H9 (cell line): ENCODE measurements around the gene TSPAN9. TPM values are rescaled to one million over a fixed set of nuclear protein-coding genes. Genes with fewer than 3 reads are reported as not detected.
A peak's percentile ranks its signal among the peaks of the same experiment; 100 is the strongest.

Experiments
- DNase-seq: peaks from one replicate; pipeline ENCODE4 v3.0.0-alpha.2; 2017
- H2AFZ ChIP-seq: one replicate; pipeline ENCODE4 v1.6.1; 2013; ENCODE audit warnings: mild to moderate bottlenecking, low read length, control low read depth, moderate library complexity
- H2AK5ac ChIP-seq: 2 replicates; pipeline ENCODE4 v1.6.1; 2013; ENCODE audit warnings: low read length, control low read depth, mixed read lengths; ENCODE audit not compliant: insufficient read length
- H2BK120ac ChIP-seq: one replicate; pipeline ENCODE4 v1.6.1; 2013; ENCODE audit warnings: low read depth, mild to moderate bottlenecking, low read length, control low read depth, inconsistent platforms; ENCODE audit not compliant: poor library complexity, severe bottlenecking
- H2BK12ac ChIP-seq: 2 replicates; pipeline ENCODE4 v1.6.1; 2013; ENCODE audit warnings: low read length, control low read depth, mixed read lengths, low read depth; ENCODE audit not compliant: insufficient read length
- H2BK15ac ChIP-seq: 2 replicates; pipeline ENCODE4 v1.6.1; 2013; ENCODE audit warnings: low read depth, low read length, control low read depth
- H2BK20ac ChIP-seq: one replicate; pipeline ENCODE4 v1.6.1; 2013; ENCODE audit warnings: low read depth, mild to moderate bottlenecking, low read length, control low read depth, inconsistent platforms; ENCODE audit not compliant: poor library complexity, severe bottlenecking
- H2BK5ac ChIP-seq: 2 replicates; pipeline ENCODE4 v1.6.1; 2013; ENCODE audit warnings: low read length, control low read depth, mixed read lengths; ENCODE audit not compliant: insufficient read length
- H3K14ac ChIP-seq: 2 replicates; pipeline ENCODE4 v1.6.1; 2013; ENCODE audit warnings: low read length, control low read depth; ENCODE audit not compliant: insufficient read depth
- H3K18ac ChIP-seq: 2 replicates; pipeline ENCODE4 v1.6.1; 2013; ENCODE audit warnings: low read depth, mild to moderate bottlenecking, mixed read lengths, low read length, control low read depth; ENCODE audit not compliant: insufficient read length
- H3K23ac ChIP-seq: 2 replicates; pipeline ENCODE4 v1.6.1; 2013; ENCODE audit warnings: low read length, control low read depth, mixed read lengths, low read depth; ENCODE audit not compliant: insufficient read length
- H3K23me2 ChIP-seq: 2 replicates; pipeline ENCODE4 v1.6.1; 2013; ENCODE audit warnings: low read depth, mild to moderate bottlenecking, mixed read lengths, low read length, control low read depth; ENCODE audit not compliant: insufficient read length, poor library complexity, severe bottlenecking
- H3K27ac ChIP-seq: 2 replicates; pipeline ENCODE4 v1.5.1; 2013; ENCODE audit warnings: low read length, control low read depth, mixed read lengths, low read depth; ENCODE audit not compliant: insufficient read length
- H3K27me3 ChIP-seq: 2 replicates; pipeline ENCODE4 v1.6.1; 2013; ENCODE audit warnings: low read length, control low read depth, inconsistent platforms; ENCODE audit not compliant: insufficient read depth
- H3K4ac ChIP-seq: 2 replicates; pipeline ENCODE4 v1.6.1; 2013; ENCODE audit warnings: low read depth, mild to moderate bottlenecking, control low read depth, inconsistent platforms, low read length, moderate library complexity
- H3K4me1 ChIP-seq: 2 replicates; pipeline ENCODE4 v1.6.1; 2013; ENCODE audit warnings: low read length, control low read depth, inconsistent platforms; ENCODE audit not compliant: insufficient read depth
- H3K4me2 ChIP-seq: 2 replicates; pipeline ENCODE4 v1.6.1; 2013; ENCODE audit warnings: low read length, control low read depth, mixed read lengths; ENCODE audit not compliant: insufficient read length, insufficient read depth
- H3K56ac ChIP-seq: 2 replicates; pipeline ENCODE4 v1.6.1; 2013; ENCODE audit warnings: low read depth, mild to moderate bottlenecking, mixed read lengths, low read length, control low read depth; ENCODE audit not compliant: insufficient read length
- H3K79me1 ChIP-seq: 2 replicates; pipeline ENCODE4 v1.6.1; 2013; ENCODE audit warnings: low read depth, mild to moderate bottlenecking, moderate library complexity, low read length, control low read depth, inconsistent platforms; ENCODE audit not compliant: insufficient read depth, poor library complexity, severe bottlenecking
- H3K79me2 ChIP-seq: 2 replicates; pipeline ENCODE4 v1.6.1; 2013; ENCODE audit warnings: low read length, control low read depth, inconsistent platforms; ENCODE audit not compliant: insufficient read depth
- H3K9ac ChIP-seq: 2 replicates; pipeline ENCODE4 v1.6.1; 2013; ENCODE audit warnings: low read length, control low read depth, mixed read lengths; ENCODE audit not compliant: insufficient read length; ENCODE audit errors: extremely low read depth
- H3K9me3 ChIP-seq: one replicate; pipeline ENCODE4 v1.6.1; 2013; ENCODE audit warnings: low read depth, low read length, inconsistent platforms; ENCODE audit not compliant: control insufficient read depth
- H3T11ph ChIP-seq: one replicate; pipeline ENCODE4 v1.6.1; 2013; ENCODE audit warnings: mild to moderate bottlenecking, low read length, control low read depth, inconsistent platforms
- H4K20me1 ChIP-seq: one replicate; pipeline ENCODE4 v1.6.1; 2013; ENCODE audit not compliant: control insufficient read depth, insufficient read length, insufficient read depth
- H4K5ac ChIP-seq: 2 replicates; pipeline ENCODE4 v1.6.1; 2013; ENCODE audit warnings: low read depth, mild to moderate bottlenecking, mixed read lengths, low read length, control low read depth; ENCODE audit not compliant: insufficient read length
- H4K8ac ChIP-seq: replicated peaks from 2 replicates; pipeline ENCODE4 v1.6.1; 2013; ENCODE audit warnings: low read length, control low read depth, mixed read lengths, low read depth; ENCODE audit not compliant: insufficient read length
- H4K91ac ChIP-seq: 2 replicates; pipeline ENCODE4 v1.6.1; 2013; ENCODE audit warnings: low read depth, mild to moderate bottlenecking, moderate library complexity, mixed read lengths, low read length, control low read depth; ENCODE audit not compliant: insufficient read length
- H3K27ac Mint-ChIP-seq, 3 experiments: 2 replicates in 2 of 3; 3 replicates in 1 of 3; pipeline ENCODE4 v1.8.0; 2020 to 2021; ENCODE audit warnings: mixed read lengths in 3 of 3, mild to moderate bottlenecking in 1 of 3, moderate library complexity in 1 of 3
- H3K27me3 Mint-ChIP-seq: 2 replicates; pipeline ENCODE4 v1.8.0; 2021; ENCODE audit warnings: low read depth, mild to moderate bottlenecking, moderate library complexity, mixed read lengths
- H3K36me3 Mint-ChIP-seq, 3 experiments: 2 replicates in 2 of 3; 3 replicates in 1 of 3; pipeline ENCODE4 v1.8.0; 2020 to 2021; ENCODE audit warnings: low read depth in 3 of 3, mixed read lengths in 3 of 3; ENCODE audit not compliant: insufficient read depth in 1 of 3
- H3K4me1 Mint-ChIP-seq, 2 experiments: 2 replicates each; pipeline ENCODE4 v1.8.0; 2020; ENCODE audit warnings: mixed read lengths in 2 of 2
- H3K4me3 Mint-ChIP-seq, 2 experiments: 2 replicates in 1 of 2; 3 replicates in 1 of 2; pipeline ENCODE4 v1.8.0; 2020 to 2021; ENCODE audit warnings: mild to moderate bottlenecking in 2 of 2, mixed read lengths in 2 of 2, moderate library complexity in 1 of 2
- H3K9me3 Mint-ChIP-seq, 2 experiments: 2 replicates in 1 of 2; 3 replicates in 1 of 2; pipeline ENCODE4 v1.8.0; 2020; ENCODE audit warnings: mild to moderate bottlenecking in 2 of 2, mixed read lengths in 2 of 2, moderate library complexity in 1 of 2
- CTCF ChIP-seq: fragments of 200-600 bp; sonication (generic); conservative IDR thresholded peaks from 3 replicates; pipeline ENCODE4 v1.8.0; 2021; ENCODE audit warnings: antibody characterized with exemption, mild to moderate bottlenecking
- WGBS: extraction: QIAGEN DNeasy Blood & Tissue Kit; methylation state at CpG from one replicate; pipeline ENCODE4 v1.1.7; 2013; ENCODE audit warnings: missing lambda C conversion rate, low lambda C conversion rate, mixed read lengths; ENCODE audit not compliant: insufficient read length; ENCODE audit errors: extremely low coverage; 5-methylcytosine and 5-hydroxymethylcytosine counted together
- total RNA-seq: library from RNA; stranded (reverse); gene quantifications from 2 replicates; pipeline ENCODE4 v1.2.1, GENCODE V29; 2021

Gene TSPAN9
- total RNA-seq, 1 experiment from 2014 or later = 19.0 TPM

DNA sequence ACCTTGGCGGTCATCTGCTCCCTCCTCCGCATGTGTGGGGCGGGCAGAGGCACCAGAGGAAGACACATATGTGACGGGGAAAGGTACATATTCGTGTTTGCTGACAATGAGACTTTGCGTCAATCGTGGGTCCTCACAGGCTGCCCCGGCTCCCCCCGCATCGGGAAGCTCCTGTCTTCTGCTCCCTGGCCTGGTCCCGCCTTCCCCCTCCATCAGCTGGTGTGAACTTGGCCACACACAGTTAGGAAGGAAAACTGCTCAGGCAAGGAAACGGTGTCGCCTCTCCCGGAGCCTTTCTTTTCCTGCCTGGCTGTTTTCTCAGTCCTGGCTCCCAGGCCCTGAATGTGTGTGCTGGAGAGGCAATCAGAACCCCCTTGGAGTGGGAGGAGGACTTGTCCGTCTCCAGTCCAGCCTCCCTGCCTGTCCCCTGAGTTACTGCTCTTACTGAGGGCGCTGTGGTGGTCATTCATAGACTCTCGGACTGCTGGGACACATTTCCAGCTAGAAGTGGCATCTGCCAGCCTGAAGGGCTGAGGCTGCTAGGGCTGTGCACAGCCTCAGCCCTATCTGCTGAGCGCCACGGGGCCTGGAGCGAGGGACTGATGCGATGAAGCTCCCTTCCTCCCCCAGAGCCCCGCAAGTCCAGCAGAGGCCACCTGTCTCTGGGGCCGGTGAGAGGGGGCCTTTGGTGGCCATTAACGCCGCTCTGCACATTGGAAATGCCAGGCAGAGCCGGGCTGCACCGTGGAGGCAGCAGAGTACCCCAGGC lies 44.2 kb upstream of the TSPAN9 start:
- no peak for DNase-seq
- H2BK5ac ChIP-seq = no peak overlapping the region
- no peaks in the 10 kb centered on the region for H3K27me3 ChIP-seq
- peak overlapping the region in 2 of 3 experiments; percentile 64 to 66; a peak in 3 of 7 replicates for H3K27ac Mint-ChIP-seq
- no peak overlapping the region for H2BK12ac ChIP-seq
- no peak overlapping the region for H2AK5ac ChIP-seq
- H3K23ac ChIP-seq = no peak overlapping the region
- no peak overlapping the region for H3K56ac ChIP-seq
- no peak overlapping the region for H3K14ac ChIP-seq
- no peaks in the 10 kb centered on the region; the same call in 1 of the 2 replicates for H3K27me3 Mint-ChIP-seq
- TF ChIP-seq CTCF = no peak
- H3K36me3 Mint-ChIP-seq = peaks cover 2 to 67% (median 34%) of the 10 kb centered on the region in 3 experiments; a peak in 6 of 7 replicates
- no peak overlapping the region for H3K27ac ChIP-seq
- no peak overlapping the region for H4K5ac ChIP-seq
- H3K9me3 ChIP-seq = no peaks in the 10 kb centered on the region
- H3K79me1 ChIP-seq = no peaks in the 10 kb centered on the region
- no peak overlapping the region for H2BK20ac ChIP-seq
- H3T11ph ChIP-seq = no peak overlapping the region
- H3K4me2 ChIP-seq = no peak overlapping the region
- peaks cover 12 to 21% of the 10 kb centered on the region in 2 experiments for H3K4me1 Mint-ChIP-seq
- no peaks in the 10 kb centered on the region for H3K79me2 ChIP-seq
- no peak overlapping the region for H4K8ac ChIP-seq
- H2BK15ac ChIP-seq = no peak overlapping the region
- H3K4ac ChIP-seq = no peak overlapping the region
- H2BK120ac ChIP-seq = no peak overlapping the region
- no peak overlapping the region for H3K18ac ChIP-seq
- H3K4me3 Mint-ChIP-seq = no peak overlapping the region
- no peaks in the 10 kb centered on the region for H3K23me2 ChIP-seq
- no peaks in the 10 kb centered on the region for H3K9me3 Mint-ChIP-seq
- no peaks in the 10 kb centered on the region for H4K20me1 ChIP-seq
- no CpG with 5 or more reads among the region's 27 CpGs for WGBS
- H3K4me1 ChIP-seq = no peaks in the 10 kb centered on the region
- H2AFZ ChIP-seq = no peak overlapping the region
- no peak overlapping the region for H3K9ac ChIP-seq
- no peak overlapping the region for H4K91ac ChIP-seq
